NT2/D1 (cell line): ENCODE results near the gene TBC1D21.

Source experiments
- YY1 ChIP-seq: IDR thresholded peaks from 2 replicates; pipeline ENCODE4 v1.6.1; 2011; ENCODE audit not compliant: insufficient read length, insufficient read depth
- ZNF274 ChIP-seq: IDR thresholded peaks from 2 replicates; pipeline ENCODE4 v1.6.1; 2011; ENCODE audit warnings: mild to moderate bottlenecking, low read depth, low read length

DNA sequence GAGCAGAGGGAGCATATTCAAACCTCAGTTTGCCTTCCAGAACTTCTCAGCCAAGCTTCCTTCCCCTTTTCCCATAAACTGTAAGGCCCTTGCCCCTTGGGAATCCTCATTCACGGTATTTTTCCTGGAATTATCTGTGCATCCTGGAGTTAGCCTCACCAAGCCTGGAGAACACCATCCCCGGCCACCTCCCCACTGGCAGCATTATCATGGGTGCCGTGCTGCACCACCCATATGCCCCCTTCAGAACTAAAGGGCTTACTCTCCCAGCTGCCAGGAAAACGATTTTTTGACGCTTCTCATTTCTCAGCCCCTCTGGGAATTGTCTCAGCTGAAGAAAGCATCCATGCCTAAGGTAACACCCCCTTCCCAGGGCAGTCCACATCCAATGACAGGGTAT lies 20.9 kb upstream of the TBC1D21 start:
- TF ChIP-seq YY1 (no peak), ZNF274 (no peak)
